Measurements from ENCODE around the gene LRRC26.
A peak's percentile ranks its signal among the peaks of the same experiment; 100 is the strongest.

LRRC26 gene

GRCh38 chr9:137181680-137182079 is 11.8 kb upstream of the LRRC26 start:
- DNase-seq: no peak

- DNase-seq: no peak
Measured at GRCh38 chr9:137180491-137180890, 10.6 kb upstream of the LRRC26 start.

GRCh38 chr9:137179761-137180160 is 9.9 kb upstream of the LRRC26 start:
- DNase-seq: no peak

GRCh38 chr9:137178939-137179630 is 9.2 kb upstream of the LRRC26 start:
- DNase-seq: no peak

GRCh38 chr9:137178201-137178938 is 8.5 kb upstream of the LRRC26 start:
- no peak for DNase-seq

- DNase-seq: no peak
Measured at GRCh38 chr9:137176302-137177182, 6.7 kb upstream of the LRRC26 start.

- DNase-seq: peak in 1 of 4 experiments; percentile 10
Measured at GRCh38 chr9:137175345-137175961, 5.6 kb upstream of the LRRC26 start.

- DNase-seq: peak in 1 of 4 experiments; percentile 8
Measured at GRCh38 chr9:137174722-137175293, 5.0 kb upstream of the LRRC26 start.

- DNase-seq: no peak
Measured at GRCh38 chr9:137173796-137174664, 4.2 kb upstream of the LRRC26 start.

GRCh38 chr9:137172901-137173795 is 3.3 kb upstream of the LRRC26 start:
- DNase-seq: no peak

GRCh38 chr9:137171149-137171900 is 1.5 kb upstream of the LRRC26 start:
- no peak for DNase-seq

GRCh38 chr9:137170486-137171148 is 766 bp upstream of the LRRC26 start:
- DNase-seq: no peak

GRCh38 chr9:137168904-137169856 is 671 bp downstream of the LRRC26 start:
- DNase-seq: no peak

- DNase-seq: no peak
Measured at GRCh38 chr9:137168573-137168903, 1.3 kb downstream of the LRRC26 start.

GRCh38 chr9:137167747-137168572 is 1.9 kb downstream of the LRRC26 start:
- no peak for DNase-seq

- DNase-seq: no peak
Measured at GRCh38 chr9:137167277-137167746, 2.5 kb downstream of the LRRC26 start.

Measured in activated naive CD4-positive, alpha-beta T cell (primary cell).